Ureter (tissue), 1 donor: ENCODE results near the gene TIGAR. TPM values are rescaled to one million over a fixed set of nuclear protein-coding genes. Genes with fewer than 3 reads are reported as not detected.

Experiments
- DNase-seq: peaks from one replicate; pipeline ENCODE4 v3.0.0-alpha.2; 2020; ENCODE audit warnings: low spot score
- total RNA-seq: library from RNA; stranded (reverse); gene quantifications from one replicate; pipeline ENCODE4 v1.2.4, GENCODE V29; 2023
- donor health status: DM: yes; HTN: yes; CAD: no.

The TIGAR gene
- total RNA-seq, 1 donor from 2014 or later, result 14.3 TPM

DNA sequence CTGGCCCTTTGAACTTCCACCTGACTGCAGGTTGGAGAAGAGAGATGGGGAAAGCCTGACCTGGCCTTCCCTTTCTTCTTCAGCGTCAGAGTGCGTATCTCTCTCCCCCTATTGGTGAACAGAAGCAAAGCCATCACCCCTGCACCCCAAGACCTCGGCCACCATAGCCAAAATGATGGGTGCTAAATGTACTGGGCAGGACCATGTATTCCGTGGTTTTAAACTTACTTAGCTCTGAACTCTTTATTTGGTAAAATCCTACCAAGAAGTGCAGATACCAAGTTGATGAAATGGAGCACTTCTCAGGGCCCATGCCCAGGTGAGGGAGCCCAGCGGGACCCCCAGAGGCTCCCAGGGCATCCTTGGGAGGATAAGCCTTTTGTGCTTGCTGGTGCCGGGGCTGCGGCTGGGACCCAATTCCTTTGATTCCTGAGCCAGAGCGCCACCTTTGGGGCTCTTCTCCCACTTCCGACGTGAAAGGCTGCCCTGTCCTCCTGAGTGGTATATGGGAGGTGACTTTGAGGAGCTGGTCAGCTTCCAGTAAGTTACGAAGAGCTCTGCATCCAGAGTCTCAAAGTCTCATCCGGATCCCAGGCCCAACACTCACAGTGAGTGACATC lies 38.0 kb upstream of the TIGAR start:
- DNase-seq, result no peak

DNA sequence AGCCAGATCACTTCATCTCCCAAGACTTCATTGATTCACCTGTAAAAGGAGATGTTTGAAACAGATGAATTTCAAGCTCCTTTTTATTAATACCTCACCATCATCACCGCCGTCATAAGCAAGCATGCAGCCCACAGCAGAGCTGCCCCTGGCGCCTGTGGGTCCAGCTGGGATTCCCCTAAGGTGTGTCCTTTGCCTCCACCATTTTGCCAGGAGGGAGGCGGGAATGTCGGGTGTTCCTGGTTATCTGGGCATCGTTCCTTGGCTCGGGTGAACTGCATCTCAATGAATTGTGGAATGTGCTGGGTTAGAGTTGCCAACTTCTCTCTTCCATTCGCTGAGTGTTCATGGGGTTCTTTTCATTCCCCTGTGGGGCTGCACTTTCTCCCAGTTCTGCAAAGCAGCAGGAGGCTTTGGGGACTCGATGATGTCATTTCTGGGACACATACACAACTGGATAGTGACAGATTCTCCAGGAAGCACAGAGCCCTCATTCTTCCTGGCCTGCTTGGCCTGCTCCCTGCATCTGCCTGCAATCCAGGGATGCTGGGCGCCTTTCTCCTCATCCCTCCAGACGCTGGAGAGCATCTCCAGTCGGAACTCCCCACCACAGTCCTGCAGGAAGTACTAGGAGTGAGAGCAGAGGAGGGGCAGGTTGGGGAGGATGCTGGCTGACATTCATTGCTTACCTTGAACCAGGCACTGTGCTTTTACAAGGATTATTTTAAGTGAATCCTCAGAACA lies 37.3 kb upstream of the TIGAR start:
- peak; percentile 38 for DNase-seq

DNA sequence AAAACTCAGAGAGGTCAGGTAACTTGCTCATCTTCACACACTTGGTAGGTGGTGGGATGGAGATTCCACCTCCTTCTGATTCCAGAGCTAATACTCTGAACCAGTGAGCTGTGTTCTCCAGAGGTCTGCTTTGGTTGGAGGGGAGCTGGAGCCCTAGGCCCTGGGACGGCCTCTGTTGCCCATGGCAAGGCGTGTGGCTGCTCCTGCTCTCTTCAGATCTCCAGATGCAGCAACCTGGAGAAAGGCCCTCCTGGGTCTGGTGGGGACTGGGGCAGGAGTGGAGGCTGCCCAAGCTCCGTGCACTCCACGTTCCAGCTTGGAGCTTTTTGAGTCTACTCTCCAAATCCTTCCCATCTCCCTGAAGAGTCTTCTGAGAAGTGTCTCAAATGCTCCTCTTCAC lies 36.7 kb upstream of the TIGAR start:
- DNase-seq, result peak; percentile 14

DNA sequence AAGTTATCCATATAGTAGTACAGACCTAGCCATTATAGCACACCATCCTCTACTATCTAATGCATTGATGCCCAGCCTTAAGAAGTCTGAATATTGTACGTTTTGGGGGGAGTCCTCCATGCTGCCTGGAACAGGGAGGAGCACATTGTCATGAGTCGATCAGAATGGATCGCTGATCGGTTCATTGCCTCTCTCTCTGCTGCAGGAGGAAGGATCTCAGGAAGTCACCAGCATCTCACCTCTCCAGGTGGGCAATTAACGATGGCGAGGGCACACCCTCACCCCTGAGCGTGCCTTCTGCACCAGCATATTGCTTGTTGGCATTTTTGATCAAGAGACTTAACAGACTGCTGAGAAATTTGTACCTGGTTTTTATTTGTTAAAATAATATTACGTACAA lies 35.9 kb upstream of the TIGAR start:
- DNase-seq, result no peak

DNA sequence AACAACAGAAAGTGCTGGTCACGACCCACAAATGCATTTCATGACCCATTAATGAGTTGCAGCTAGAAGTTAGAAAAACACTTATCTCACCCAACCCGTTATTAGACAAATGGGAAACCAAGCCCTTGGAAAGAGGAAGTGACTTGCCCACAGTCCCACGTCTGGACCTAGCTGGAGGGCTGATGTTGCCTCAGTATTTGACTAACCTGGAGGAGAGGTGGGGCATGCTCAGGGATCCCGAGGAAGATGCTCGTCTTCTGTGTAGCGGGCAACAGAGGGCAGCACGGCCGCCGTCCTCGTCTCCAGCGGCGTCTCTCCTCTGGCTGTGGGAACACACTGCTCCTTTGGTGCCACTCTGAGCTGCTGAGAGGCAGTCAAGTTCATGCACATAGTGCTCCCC lies 34.8 kb upstream of the TIGAR start:
- DNase-seq, result no peak

DNA sequence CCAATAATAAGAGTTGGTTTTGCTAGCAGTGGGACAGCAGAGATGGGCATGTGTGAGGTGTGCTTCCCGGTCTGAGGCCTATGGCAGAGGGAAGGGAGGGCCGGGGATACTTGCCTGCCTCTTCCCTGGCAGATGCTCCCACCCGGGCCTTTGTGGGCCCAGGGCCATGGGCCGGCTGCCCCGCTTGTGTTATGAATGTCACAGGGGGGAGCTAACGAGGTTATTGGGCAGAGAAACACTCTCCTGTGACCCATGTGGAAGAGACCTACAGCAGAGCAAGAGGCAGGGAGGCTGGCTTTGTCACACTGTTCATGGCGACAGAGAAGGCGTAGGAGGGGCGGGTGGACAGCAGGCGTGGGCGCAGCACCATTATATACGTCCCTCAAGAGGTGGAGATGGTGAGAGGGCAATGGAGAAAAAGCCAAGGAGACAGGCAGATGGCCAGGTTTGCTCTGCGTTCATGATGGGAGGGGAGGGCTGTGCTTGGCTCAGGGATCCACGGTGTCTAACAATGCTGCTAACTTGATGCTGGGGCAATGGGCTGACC lies 34.2 kb upstream of the TIGAR start:
- no peak for DNase-seq

DNA sequence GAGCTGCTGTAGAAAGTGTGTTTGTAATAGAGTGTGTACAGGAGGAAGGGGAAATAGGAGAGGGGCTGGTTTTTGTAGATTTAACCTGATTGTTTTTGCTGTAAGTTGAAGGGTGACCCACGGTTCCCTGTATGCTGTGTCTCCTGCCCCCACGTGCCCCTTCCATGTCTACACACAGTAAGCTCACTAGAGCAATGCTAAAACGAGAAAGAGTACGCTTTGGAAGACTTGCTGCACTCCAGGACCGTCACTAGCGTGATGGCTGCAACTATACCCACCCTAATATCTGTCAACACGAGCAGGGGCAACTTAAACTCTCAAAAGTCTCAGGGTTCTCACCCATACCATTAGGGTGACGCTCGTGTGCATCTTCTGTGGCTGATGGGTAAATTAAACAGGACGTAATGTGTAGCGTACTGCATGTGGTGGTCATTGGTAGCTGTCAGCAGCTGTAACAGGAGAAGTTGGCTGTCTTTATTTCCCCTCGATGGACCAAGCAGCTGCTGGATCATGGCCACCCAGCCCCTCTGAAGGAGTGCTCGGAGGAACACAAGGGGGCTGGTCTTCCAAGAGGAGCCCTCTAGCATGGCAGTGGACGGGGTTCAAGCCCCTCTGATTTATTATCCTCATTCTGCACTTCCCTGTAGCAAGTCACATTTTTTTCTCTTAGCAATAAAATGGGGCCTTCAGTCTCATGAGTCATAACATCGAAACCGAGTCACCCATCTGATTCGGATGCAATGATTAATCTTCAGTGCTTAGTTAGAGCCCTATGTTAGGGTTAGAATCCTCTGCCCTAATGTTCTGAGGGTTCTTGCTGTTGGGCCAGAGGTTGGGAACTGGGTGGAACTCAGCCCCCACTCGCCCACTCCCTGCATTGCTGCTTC lies 33.4 kb upstream of the TIGAR start:
- DNase-seq, result no peak

DNA sequence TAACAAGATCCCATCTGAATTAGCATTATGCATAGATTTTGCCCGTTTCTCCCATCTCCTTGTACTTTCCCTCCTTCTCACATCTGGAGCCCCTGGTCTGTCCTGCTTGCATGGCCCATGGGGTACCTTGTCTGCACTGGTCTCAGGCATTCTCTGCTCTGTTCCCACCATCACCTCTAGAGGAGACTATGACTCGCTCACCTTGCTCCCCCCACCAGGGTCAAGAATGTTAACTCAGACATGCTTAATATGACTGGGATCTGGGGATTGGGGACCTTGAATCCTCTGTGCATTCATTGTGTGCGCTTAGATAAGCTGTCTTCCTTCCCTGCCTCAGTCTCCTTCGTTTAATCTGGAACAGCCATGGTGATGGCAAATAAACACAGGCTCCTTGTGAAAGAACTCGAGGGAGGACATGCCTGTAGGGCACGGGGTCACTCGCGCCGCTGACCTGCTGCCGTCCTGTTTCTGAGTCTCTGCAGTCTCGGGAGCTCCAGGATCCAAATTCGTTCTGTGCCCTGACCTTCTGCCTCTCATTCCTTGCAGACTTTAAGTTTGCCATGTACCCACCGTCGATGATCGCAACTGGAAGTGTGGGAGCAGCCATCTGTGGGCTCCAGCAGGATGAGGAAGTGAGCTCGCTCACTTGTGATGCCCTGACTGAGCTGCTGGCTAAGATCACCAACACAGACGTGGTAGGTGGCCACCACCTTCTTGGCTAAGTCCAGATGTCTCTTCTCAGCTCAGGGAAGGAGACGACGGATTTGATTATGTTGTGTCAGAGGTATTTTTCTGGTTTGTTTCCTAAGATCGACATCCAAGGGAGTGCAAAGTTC lies 32.5 kb upstream of the TIGAR start:
- DNase-seq, result no peak

DNA sequence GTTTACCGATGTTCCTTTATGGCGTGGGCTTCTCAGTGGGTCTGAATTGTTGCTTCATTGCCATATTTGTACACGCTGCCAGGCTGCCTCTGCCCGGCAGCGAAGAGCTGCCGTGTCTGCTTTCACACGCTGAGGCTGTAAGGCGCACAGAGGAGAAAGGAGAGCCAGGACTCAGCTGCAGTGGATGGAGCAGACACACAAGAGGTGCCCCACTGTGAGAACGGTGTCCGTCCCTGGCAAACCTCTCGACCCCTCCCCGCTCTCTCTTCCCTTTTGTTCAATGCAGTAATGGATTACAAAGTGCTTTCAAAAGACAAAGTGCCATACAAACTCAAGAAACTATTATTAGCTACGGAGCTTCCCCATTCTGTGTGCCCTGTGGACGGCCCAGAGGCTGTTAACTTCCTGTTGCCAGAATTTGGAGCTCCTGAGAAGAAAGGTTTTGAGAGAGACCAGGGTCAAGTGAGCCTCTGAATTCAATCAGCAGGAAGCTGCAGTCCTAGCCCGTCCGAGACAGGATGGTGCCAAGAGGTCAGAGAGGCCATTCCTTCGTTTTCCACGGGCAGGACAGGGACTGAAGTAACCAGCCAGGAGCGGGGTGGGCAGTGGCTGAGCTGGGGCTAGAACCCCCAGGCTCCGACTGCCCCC lies 31.7 kb upstream of the TIGAR start:
- no peak for DNase-seq

DNA sequence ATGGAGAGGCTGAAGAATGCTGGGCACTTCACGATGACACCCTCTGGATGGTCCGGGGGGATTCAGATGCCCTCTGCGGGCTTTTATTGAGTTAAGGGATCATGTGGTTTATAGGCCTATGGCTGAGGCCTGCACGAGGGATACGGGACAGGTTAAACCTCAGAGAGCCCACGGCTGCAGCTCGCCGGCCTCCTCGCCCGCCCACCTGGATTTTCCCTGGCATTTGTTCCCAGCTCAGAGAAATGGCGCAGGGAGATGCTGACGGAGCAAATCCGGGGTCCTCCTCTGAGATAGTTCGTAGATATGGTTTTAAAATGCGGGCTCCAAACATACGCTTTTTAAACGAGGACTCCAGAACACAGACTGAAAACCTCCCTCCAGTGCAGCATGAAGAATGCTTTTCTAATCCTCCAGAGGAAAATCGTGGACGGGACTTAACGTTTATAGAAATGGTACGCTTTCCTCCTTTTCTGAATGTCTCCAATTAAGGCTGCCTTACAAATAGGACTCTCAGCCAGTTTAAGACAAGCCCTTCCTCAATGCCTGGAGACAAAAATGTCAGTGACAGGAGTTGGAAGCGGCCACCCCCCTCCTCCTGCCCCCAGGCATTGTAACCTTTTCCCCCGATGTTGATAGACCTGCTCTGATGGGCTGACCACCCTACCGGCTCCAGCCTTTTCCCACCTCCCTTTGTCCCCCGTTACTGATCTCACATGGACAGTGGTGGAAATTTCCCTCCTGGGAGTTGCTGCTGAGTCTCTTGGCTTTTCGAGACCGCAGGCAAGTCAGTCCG lies 30.8 kb upstream of the TIGAR start:
- DNase-seq, result no peak

DNA sequence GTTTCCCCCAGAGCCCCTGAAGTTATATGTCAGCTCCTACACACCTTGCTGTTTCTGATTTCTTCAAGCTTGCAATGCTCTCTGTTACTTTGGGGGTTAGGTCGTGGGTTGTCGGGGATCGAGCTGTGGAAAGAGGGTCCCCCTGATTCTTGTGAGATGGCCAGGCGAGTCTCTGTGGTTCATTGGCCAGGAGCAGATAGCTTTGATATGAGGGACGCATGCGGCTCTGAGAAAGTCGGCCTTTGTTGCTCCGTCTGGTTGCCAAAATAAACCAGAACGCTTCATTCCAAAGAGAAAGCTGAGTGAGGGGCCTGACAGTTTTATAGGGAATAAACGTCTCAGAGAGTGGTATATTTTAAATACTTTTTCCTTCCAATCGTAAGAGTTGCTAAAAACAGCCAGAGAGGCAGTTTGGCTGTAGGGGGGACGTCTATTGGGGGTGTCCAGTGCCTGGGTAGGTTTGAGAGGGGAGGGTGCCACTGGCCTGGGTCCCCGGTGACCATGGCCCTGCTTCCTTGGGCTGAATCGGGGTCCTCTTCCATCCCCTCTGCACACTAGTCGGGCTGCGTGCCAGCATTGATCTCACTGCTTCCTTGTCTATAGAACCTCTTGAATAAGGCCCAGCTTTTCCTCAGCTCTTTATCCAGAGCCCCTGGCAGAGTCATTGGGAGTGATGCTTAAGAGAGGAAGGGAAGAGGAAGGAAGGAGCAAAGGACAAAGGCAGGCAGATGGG lies 28.5 kb upstream of the TIGAR start:
- DNase-seq, result no peak

DNA sequence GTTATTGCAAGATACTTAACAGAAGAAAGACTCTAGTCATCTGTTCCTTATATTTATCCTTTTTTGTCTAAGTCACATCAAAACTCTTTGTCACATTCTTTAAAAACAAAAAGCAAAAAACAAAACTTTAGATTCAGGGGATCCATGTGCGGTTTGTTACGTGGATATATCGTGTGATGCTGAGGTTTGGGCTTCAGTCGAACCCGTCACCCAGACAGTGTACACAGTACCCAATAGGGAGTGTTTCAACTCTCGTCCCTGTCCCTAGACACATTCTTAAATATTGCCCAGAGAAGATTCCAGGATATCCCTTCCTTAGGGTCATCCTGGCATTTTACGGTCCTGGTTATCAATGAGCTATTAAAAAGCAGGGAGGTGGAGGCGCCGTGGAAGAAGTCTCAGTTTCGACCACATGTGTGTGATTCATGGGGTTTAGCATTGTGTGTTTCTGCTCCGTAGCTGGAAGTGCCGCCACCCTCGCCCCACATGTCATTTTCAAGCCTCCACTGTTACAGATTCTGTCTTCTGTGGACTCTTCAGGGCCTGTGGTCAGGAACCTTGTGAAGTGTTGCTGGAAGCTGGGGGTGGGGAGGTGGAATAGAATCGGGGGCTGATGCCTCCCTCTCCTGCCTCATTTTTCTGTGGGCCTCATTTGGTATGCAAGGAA lies 27.6 kb upstream of the TIGAR start:
- DNase-seq, result no peak

DNA sequence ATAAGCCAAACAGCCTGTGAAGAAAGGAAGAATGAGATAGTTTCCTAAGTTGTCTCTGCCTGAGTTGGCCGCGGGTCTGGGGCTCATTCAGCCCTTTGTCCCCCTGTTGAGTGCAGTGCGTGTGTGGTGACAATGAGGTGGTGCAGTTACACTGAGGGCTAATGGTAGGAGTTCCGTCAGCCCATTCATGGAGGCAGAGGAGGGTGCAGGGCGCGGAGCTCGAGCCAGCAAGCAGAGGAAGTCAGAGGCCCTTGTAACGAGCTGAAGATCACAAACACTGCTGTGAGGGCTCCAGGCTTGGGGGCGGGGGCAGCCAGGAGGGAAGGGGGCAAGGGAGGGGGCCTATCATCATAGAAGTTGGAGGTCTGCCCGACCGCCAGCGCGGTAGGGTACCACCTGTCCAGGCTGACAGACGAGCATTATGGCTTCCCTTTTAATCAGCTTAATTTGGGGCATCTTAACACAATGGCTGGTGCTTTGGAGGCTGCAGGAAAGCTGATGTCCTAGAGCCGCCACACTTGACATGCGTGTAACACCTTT lies 27.0 kb upstream of the TIGAR start:
- DNase-seq, result no peak

DNA sequence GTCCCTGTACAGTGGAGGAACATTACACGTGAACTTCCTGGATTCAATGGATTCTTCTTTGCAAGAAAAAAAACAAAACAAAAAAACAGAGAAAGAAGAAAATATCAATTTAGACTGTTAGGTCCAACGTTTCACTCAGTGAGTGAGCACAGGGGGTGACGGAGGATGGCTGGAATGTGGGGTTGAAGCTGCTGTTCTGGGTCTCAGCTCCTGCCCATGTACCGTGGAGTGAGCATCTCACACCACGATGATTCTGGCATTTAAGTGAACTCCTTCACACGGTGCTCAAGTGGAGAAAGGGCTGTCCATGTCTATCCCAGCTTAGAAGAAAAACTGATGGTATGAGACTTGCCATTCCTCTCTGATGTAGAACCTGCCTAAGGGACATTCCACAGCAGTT lies 24.3 kb upstream of the TIGAR start:
- DNase-seq, result no peak

DNA sequence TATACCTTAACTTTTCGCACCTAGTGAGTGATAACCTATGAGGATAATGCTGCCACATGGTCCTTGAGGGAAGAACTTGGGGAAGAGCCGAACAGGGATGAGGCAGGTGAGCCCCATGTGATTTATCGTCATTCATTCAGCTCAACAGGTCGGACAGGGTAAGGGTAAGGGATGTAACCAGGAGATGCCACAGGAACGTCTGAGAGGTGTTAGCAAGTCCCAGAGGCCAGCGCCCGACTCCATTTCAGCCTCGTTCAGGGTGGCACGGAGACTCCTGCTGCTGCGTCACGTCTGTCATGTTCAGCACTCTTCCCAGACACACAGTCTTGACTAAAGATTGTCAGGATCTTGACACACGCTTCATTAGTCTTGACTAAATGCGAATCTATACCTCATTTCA lies 23.4 kb upstream of the TIGAR start:
- DNase-seq, result no peak

DNA sequence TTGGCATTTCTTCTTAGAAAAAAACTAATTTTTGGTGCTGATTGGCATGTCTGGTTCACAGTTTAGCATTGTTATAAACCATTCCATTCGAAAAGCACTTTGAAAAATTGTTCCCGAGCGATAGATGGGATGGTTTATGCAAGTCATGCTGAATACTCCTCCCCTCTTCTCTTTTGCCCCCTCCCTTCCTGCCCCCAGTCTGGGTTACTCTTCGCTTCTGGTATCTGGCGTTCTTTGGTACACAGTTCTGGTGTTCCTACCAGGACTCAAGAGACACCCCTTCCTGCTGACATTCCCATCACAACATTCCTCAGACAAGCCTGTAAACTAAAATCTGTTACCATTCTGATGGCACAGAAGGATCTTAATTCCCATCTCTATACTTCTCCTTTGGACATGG lies 20.1 kb upstream of the TIGAR start:
- no peak for DNase-seq

DNA sequence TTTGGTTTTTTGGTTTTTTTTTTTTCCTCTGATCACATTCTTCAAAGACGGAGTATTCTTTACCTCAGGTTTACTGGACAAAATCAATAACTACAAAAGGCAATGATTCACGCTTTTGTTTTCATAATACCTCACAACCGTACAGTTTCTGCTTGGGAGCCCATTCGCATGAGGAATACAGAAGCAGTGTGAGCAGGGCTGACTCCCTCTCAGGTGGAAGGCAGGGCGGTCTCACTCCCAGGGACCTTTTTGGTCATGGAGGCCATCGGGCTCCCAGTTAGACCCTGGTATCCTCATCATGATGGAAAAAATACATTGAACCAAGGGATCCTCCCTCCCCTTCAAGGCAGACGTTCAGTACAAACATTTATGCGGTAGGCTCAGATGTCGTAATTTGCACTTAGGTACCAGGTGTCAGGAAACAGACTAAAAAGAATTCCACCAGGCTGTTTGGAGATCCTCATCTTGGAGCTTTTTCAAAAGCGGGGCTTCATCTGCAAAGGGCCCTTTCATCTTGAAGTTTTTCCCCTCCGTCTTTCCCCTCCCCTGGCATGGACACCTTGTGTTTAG lies 19.0 kb upstream of the TIGAR start:
- DNase-seq, result no peak

DNA sequence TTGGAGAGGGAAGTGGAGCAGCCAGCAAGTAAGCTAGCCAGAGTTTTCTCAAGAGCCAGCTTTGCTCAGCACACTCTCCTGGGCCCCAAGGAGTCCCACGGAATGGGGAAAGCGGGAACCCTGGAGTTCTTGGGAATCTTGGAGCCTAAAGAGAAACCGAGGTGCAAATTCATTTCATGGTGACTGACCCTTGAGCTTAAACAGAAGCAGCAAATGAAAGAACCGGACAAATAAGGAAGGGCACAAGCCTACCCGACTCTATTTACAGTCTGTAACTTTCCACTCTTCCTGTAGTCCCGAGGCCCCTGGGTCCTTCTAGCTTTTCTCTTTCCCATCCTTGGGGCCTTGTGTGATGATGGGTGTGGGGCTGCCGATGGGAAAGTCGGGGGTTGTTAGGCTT lies 18.1 kb upstream of the TIGAR start:
- no peak for DNase-seq
